SK-N-MC (cell line): ENCODE data around the gene LIMK2.

Experiments
- DNase-seq: peaks from one replicate; pipeline ENCODE4 v3.0.0-alpha.2; 2011; ENCODE audit warnings: low read depth, low spot score
- H3K27ac ChIP-seq: fragments of 200-600 bp; sonication (generic); 2 replicates; pipeline ENCODE4 v1.5.1; 2016; ENCODE audit warnings: mixed run types
- H3K36me3 ChIP-seq: fragments of 200-600 bp; sonication (generic); 2 replicates; pipeline ENCODE4 v1.6.1; 2017; ENCODE audit warnings: antibody characterized with exemption, low read length, mixed read lengths; ENCODE audit not compliant: insufficient read depth
- H3K4me3 ChIP-seq: fragments of 200-600 bp; sonication (generic); 2 replicates; pipeline ENCODE4 v1.5.1; 2016
- H3K9ac ChIP-seq: fragments of 200-600 bp; sonication (generic); 2 replicates; pipeline ENCODE4 v1.8.0; 2017; ENCODE audit warnings: mixed run types, mixed read lengths; ENCODE audit not compliant: insufficient read length
- H3K9me3 ChIP-seq: fragments of 200-600 bp; sonication (generic); 2 replicates; pipeline ENCODE4 v1.6.1; 2017; ENCODE audit warnings: low read depth, mild to moderate bottlenecking, antibody characterized with exemption, low read length, moderate library complexity, mixed read lengths
- EZH2 ChIP-seq: fragments of 200-600 bp; sonication (generic); IDR thresholded peaks from one replicate; pipeline ENCODE4 v1.6.1; 2017; ENCODE audit warnings: antibody characterized with exemption
- FOXP2 ChIP-seq: optimal IDR thresholded peaks from 2 replicates; pipeline ENCODE3; 2011; ENCODE audit warnings: mild to moderate bottlenecking, moderate library complexity; ENCODE audit not compliant: insufficient read depth; ENCODE audit errors: extremely low read length, control extremely low read depth
- POLR2AphosphoS5 ChIP-seq: IDR thresholded peaks from 2 replicates; pipeline ENCODE4 v1.6.1; 2012; ENCODE audit warnings: mild to moderate bottlenecking, low read depth, low read length, borderline replicate concordance

The LIMK2 gene

GRCh38 chr22:31327806-31328543, 115.9 kb downstream of the LIMK2 start:
- no peaks in the 10 kb centered on the region for H3K9me3 ChIP-seq
- DNase-seq: no peak
- no peak overlapping the region for H3K4me3 ChIP-seq
- TF ChIP-seq POLR2AphosphoS5 (no peak), FOXP2 (no peak), EZH2 (no peak)
- peaks cover 74% of the 10 kb centered on the region for H3K36me3 ChIP-seq
- H3K27ac ChIP-seq: no peak overlapping the region
- H3K9ac ChIP-seq: no peak overlapping the region

DNA sequence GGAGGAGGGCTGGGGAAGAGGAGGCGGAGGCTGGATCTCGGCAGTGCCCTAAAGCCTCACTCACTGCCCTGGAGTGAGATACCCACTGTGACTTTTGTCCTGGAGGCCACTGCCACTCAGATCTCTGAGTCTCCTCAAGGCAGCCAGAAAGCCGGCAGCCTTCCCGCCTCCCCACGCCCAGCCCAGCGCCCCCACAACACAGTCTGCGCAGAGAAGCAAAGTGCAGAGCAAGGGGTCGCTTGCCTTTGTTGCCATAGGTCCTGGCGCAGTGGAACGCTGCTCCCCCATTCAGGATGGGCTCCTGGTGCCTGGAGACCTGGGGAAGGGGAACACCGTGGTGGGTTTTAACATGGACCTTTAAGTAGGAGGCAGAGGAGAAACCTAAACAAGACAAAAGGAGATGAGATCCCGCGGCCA, 116.5 kb downstream of the LIMK2 start:
- Histone ChIP-seq H3K4me3 (no peak overlapping the region), H3K27ac (no peak overlapping the region), H3K36me3 (peaks cover 79% of the 10 kb centered on the region), H3K9me3 (no peaks in the 10 kb centered on the region), H3K9ac (no peak overlapping the region)
- no peak for TF ChIP-seq FOXP2
- no peak for TF ChIP-seq EZH2
- no peak for TF ChIP-seq POLR2AphosphoS5
- no peak for DNase-seq

DNA sequence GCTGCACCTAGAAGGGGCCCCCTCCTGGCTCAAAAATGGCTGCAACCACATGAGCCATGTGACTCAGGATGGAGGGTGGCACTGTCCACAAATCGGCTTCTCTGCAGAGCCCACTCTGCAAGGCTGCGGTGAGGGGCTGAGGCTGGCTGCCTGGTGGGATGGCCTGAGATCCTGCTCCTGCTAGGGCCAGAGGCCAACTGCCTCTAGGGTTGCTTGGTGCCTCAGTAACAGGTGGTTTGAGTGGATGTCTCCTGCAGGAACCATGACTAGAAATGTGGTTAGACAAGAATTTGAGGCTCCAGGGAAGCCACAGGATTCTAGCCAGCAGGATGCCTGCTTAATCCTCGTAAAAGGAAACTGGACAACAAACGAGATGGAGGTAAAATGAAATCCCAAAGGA, 116.9 kb downstream of the LIMK2 start:
- Histone ChIP-seq H3K9me3 (no peaks in the 10 kb centered on the region), H3K4me3 (no peak overlapping the region), H3K9ac (no peak overlapping the region), H3K36me3 (peaks cover 83% of the 10 kb centered on the region), H3K27ac (no peak overlapping the region)
- TF ChIP-seq FOXP2: no peak
- no peak for TF ChIP-seq EZH2
- TF ChIP-seq POLR2AphosphoS5: no peak
- DNase-seq: no peak
